ENCODE data around the gene PTPRT. TPM values are rescaled to one million over a fixed set of nuclear protein-coding genes. Genes with fewer than 3 reads are reported as not detected.

Gene PTPRT
- total RNA-seq, 1 donor from 2014 or later: 0.56 TPM

DNA sequence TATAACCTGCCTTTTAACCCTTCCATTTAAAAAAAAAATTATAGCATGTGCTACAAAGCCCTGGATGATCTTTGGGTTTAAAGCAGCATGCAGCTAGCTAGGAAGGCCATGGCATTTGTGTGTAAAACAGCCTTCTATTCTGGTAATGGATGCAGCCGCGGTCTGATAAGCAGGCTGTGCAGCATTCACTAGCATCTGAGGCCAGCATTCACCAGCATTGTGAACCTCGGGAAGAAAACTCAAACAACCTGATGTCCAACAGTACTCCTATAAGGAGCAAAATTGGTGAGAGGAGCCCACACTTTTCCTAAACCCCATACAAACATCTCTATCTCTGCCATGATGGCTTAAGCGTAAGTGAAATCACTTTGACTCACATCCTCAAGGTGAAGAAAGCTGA, 265.5 kb downstream of the PTPRT start:
- H3K4me3 Mint-ChIP-seq: no peak overlapping the region
- no peaks in the 10 kb centered on the region for H3K36me3 Mint-ChIP-seq (ENCODE audit: low read depth)
- TF ChIP-seq, protein P1, sequence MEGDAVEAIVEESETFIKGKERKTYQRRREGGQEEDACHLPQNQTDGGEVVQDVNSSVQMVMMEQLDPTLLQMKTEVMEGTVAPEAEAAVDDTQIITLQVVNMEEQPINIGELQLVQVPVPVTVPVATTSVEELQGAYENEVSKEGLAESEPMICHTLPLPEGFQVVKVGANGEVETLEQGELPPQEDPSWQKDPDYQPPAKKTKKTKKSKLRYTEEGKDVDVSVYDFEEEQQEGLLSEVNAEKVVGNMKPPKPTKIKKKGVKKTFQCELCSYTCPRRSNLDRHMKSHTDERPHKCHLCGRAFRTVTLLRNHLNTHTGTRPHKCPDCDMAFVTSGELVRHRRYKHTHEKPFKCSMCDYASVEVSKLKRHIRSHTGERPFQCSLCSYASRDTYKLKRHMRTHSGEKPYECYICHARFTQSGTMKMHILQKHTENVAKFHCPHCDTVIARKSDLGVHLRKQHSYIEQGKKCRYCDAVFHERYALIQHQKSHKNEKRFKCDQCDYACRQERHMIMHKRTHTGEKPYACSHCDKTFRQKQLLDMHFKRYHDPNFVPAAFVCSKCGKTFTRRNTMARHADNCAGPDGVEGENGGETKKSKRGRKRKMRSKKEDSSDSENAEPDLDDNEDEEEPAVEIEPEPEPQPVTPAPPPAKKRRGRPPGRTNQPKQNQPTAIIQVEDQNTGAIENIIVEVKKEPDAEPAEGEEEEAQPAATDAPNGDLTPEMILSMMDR (conservative IDR thresholded peaks at IDR 0.05): no peak
- H3K4me1 Mint-ChIP-seq: peaks cover 4% of the 10 kb centered on the region
- H3K27ac Mint-ChIP-seq (ENCODE audit: unreplicated experiment): no peak overlapping the region
- H3K27me3 Mint-ChIP-seq (ENCODE audit: low read depth): peaks cover 7% of the 10 kb centered on the region
- H3K9me3 Mint-ChIP-seq: peaks cover 11% of the 10 kb centered on the region
- DNase-seq (ENCODE audit: low read depth, low spot score): no peak

DNA sequence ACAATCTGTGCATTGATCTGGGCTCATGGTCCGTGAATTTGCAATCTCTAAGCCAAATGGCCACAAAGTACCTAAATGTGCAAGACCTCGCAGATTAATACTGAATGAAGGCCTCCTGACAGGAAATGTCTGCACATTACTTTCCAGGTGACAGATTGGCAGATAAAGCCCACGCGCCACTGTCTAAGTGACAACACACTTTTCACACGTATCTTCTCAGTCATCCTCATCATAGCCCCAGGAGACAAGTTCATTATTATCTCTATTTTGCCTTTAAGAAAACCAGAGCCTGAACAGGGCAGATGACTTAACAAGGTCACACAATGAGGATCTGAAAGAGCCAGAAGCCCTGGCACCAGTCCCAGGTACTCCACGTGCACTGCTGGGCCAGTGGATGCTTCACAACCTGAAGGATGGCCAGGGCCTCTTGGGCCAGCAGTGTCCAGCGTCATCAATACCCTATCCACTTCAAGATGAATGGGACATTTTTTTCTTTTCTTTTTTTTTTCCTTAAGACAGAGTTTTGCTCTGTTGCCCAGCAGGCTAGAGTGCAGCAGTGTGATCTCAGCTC, 266.3 kb downstream of the PTPRT start:
- Mint-ChIP-seq H3K27me3 (ENCODE audit: low read depth) (peaks cover 8% of the 10 kb centered on the region), H3K4me1 (peaks cover 4% of the 10 kb centered on the region), H3K9me3 (peaks cover 13% of the 10 kb centered on the region), H3K27ac (ENCODE audit: unreplicated experiment) (no peak overlapping the region), H3K36me3 (ENCODE audit: low read depth) (no peaks in the 10 kb centered on the region), H3K4me3 (no peak overlapping the region)
- TF ChIP-seq, protein P1 (conservative IDR thresholded peaks at IDR 0.05): no peak
- DNase-seq (ENCODE audit: low read depth, low spot score): no peak

DNA sequence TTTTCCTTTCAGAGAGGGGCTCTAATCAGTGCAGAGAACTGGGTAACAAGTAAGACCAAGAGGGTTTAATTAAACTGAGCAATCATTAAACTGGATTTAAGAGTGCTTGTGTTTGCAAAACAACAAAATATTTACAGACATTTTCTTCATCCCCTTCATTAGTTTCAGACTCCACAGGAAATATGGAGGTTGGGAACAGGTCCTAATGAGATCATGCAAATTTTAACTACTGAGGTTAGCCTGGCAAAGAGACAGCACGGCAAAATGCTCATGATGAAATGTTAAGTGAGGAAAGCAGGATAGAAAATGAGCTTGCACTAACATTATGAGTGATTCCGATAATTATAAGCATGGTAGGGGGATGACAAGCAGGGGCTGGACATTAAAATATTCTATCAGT, 268.9 kb downstream of the PTPRT start:
- TF ChIP-seq, protein P1 (conservative IDR thresholded peaks at IDR 0.05): no peak
- DNase-seq (ENCODE audit: low read depth, low spot score): no peak
- Mint-ChIP-seq H3K9me3 (peaks cover 16% of the 10 kb centered on the region), H3K27me3 (ENCODE audit: low read depth) (peaks cover 6% of the 10 kb centered on the region), H3K36me3 (ENCODE audit: low read depth) (no peaks in the 10 kb centered on the region), H3K4me1 (peaks cover 4% of the 10 kb centered on the region), H3K4me3 (no peak overlapping the region), H3K27ac (ENCODE audit: unreplicated experiment) (no peak overlapping the region)

DNA sequence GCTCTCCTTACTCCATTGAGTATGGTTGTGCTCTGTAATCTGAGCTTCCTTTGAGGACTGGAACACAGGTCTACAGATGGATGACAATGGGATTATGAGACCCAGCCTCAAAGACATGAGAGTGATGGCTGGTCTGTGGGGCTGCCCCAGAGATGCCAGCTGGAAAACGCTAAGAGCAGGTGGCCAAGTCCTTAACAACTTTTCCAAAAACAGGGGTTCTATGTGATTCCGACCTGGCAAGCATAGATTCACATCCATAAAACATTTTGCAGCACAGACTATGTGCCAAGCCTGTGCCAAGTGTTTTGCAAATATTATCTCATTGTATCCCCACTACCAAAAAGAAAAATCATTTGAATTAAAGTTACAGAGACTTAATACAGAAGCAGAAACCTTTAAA, 270.4 kb downstream of the PTPRT start:
- H3K4me3 Mint-ChIP-seq: no peak overlapping the region
- H3K27me3 Mint-ChIP-seq (ENCODE audit: low read depth): peaks cover 6% of the 10 kb centered on the region
- peaks cover 4% of the 10 kb centered on the region for H3K4me1 Mint-ChIP-seq
- H3K36me3 Mint-ChIP-seq (ENCODE audit: low read depth): no peaks in the 10 kb centered on the region
- no peak for DNase-seq (ENCODE audit: low read depth, low spot score)
- H3K9me3 Mint-ChIP-seq: peaks cover 16% of the 10 kb centered on the region
- H3K27ac Mint-ChIP-seq (ENCODE audit: unreplicated experiment): no peak overlapping the region
- TF ChIP-seq, protein P1 (conservative IDR thresholded peaks at IDR 0.05): no peak

DNA sequence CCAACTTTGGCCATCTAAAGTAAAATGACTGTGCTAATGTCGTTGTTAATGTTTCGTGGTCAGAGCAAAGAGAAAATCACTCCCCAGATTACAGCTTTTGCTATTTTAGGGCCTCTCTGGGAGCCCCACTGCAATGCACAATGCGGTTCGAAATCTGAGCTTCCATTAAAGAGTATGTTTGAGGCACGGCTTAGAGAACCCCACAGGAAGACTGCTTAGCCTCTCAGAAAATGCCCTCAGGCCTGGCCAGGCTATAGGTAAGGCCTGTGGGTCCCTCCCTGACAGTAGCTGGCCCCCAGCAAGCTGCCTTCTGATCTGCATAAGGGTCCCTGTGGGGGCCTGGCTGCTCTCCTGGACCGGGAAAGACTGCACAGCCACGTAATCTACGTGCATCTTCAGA, 274.6 kb downstream of the PTPRT start:
- TF ChIP-seq, protein P1 (conservative IDR thresholded peaks at IDR 0.05): no peak
- no peak for DNase-seq (ENCODE audit: low read depth, low spot score)
- Mint-ChIP-seq H3K27ac (ENCODE audit: unreplicated experiment) (no peak overlapping the region), H3K36me3 (ENCODE audit: low read depth) (no peaks in the 10 kb centered on the region), H3K9me3 (peaks cover 8% of the 10 kb centered on the region), H3K4me1 (no peaks in the 10 kb centered on the region), H3K4me3 (no peak overlapping the region), H3K27me3 (ENCODE audit: low read depth) (peaks cover 6% of the 10 kb centered on the region)
